Activated CD4-positive, alpha-beta T cell treated with anti-CD3 and anti-CD28 coated beads, Interleukin-2, amount 10 ng/mL, durations not matched to agents 7 days and 5 days (primary cell): ENCODE results near the gene GHDC. TPM values are rescaled to one million over a fixed set of nuclear protein-coding genes. Genes with fewer than 3 reads are reported as not detected.

Experiments used
- CTCF ChIA-PET: fragments of 350-600 bp; sonication (Branson Sonifier 250); formaldehyde crosslinking; loops from one replicate; lab custom pipeline; 2021; ENCODE audit warnings: antibody characterized with exemption; lab: Charles Lee
- POLR2A ChIA-PET: fragments of 350-600 bp; sonication (Branson Sonifier 250); formaldehyde crosslinking; loops from one replicate; lab custom pipeline; 2021; ENCODE audit warnings: antibody characterized with exemption; lab: Charles Lee
- DNase-seq: peaks from one replicate; pipeline ENCODE4 v3.0.0-alpha.2; 2020
- H3K27ac Mint-ChIP-seq: one replicate; pipeline ENCODE4 v1.8.0; 2021; ENCODE audit warnings: mild to moderate bottlenecking, moderate library complexity, mixed read lengths
- H3K27me3 Mint-ChIP-seq: one replicate; pipeline ENCODE4 v1.8.0; 2021; ENCODE audit warnings: mixed read lengths
- H3K36me3 Mint-ChIP-seq: one replicate; pipeline ENCODE4 v1.8.0; 2021; ENCODE audit warnings: low read depth, mixed read lengths
- H3K4me1 Mint-ChIP-seq: one replicate; pipeline ENCODE4 v1.8.0; 2021; ENCODE audit warnings: mixed read lengths
- H3K4me3 Mint-ChIP-seq: one replicate; pipeline ENCODE4 v1.8.0; 2021; ENCODE audit warnings: mild to moderate bottlenecking, moderate library complexity, mixed read lengths
- H3K9me3 Mint-ChIP-seq: one replicate; pipeline ENCODE4 v1.8.0; 2021; ENCODE audit warnings: mixed read lengths
- total RNA-seq, 2 experiments: library from RNA; stranded (reverse); gene quantifications; one replicate each; pipeline ENCODE4 v1.2.3, GENCODE V29; 2021

GHDC gene
- total RNA-seq, 2 experiments from 2014 or later = 15.3 to 15.5 TPM

GRCh38 chr17:42179335-42179734, 15.0 kb downstream of the GHDC start:
- no peak overlapping the region for H3K4me3 Mint-ChIP-seq
- H3K4me1 Mint-ChIP-seq = peaks cover 42% of the 10 kb centered on the region
- POLR2A ChIA-PET = no interaction called here
- H3K36me3 Mint-ChIP-seq = no peaks in the 10 kb centered on the region
- peaks cover 25% of the 10 kb centered on the region for H3K27me3 Mint-ChIP-seq
- CTCF ChIA-PET = interaction anchor here (0.7 to 4.1 kb wide), 10 partner anchors 8 to 227 kb away, joined by 3 to 28 read pairs (median 5); partner anchors contain the start of gene NKIRAS2
- H3K9me3 Mint-ChIP-seq = no peaks in the 10 kb centered on the region
- H3K27ac Mint-ChIP-seq = no peak overlapping the region
- DNase-seq = no peak

GRCh38 chr17:42178817-42179216, 15.5 kb downstream of the GHDC start:
- ChIA-PET CTCF (interaction anchor here (0.7 to 4.1 kb wide), 7 partner anchors 10 to 227 kb away, joined by 3 to 28 read pairs (median 4); partner anchors contain the start of gene NKIRAS2), POLR2A (no interaction called here)
- Mint-ChIP-seq H3K9me3 (no peaks in the 10 kb centered on the region), H3K4me1 (peaks cover 40% of the 10 kb centered on the region), H3K27me3 (peaks cover 25% of the 10 kb centered on the region), H3K4me3 (no peak overlapping the region), H3K27ac (no peak overlapping the region), H3K36me3 (no peaks in the 10 kb centered on the region)
- no peak for DNase-seq

GRCh38 chr17:42177684-42178083, 16.6 kb downstream of the GHDC start:
- no peak overlapping the region for H3K27ac Mint-ChIP-seq
- no peak for DNase-seq
- H3K9me3 Mint-ChIP-seq = no peaks in the 10 kb centered on the region
- no peak overlapping the region for H3K4me3 Mint-ChIP-seq
- H3K36me3 Mint-ChIP-seq = no peaks in the 10 kb centered on the region
- CTCF ChIA-PET = interaction anchor here (1.3 kb wide), 1 partner anchor 11 kb away, joined by 3 read pairs; no protein-coding TSS in a partner anchor
- POLR2A ChIA-PET = no interaction called here
- H3K4me1 Mint-ChIP-seq = peaks cover 29% of the 10 kb centered on the region
- peaks cover 25% of the 10 kb centered on the region for H3K27me3 Mint-ChIP-seq

- Mint-ChIP-seq H3K9me3 (no peaks in the 10 kb centered on the region), H3K36me3 (no peaks in the 10 kb centered on the region), H3K27me3 (peaks cover 2% of the 10 kb centered on the region), H3K4me3 (no peak overlapping the region), H3K27ac (no peak overlapping the region), H3K4me1 (peaks cover 7% of the 10 kb centered on the region)
- CTCF ChIA-PET = interaction anchor here (0.5 kb wide), 1 partner anchor 873 kb away, joined by 5 read pairs; no protein-coding TSS in a partner anchor
- POLR2A ChIA-PET = no interaction called here
- no peak for DNase-seq
Observed at GRCh38 chr17:42174126-42174783, 20.0 kb downstream of the GHDC start.

- Mint-ChIP-seq H3K36me3 (no peaks in the 10 kb centered on the region), H3K27me3 (no peaks in the 10 kb centered on the region), H3K4me1 (peaks cover 2% of the 10 kb centered on the region), H3K27ac (no peak overlapping the region), H3K9me3 (no peaks in the 10 kb centered on the region), H3K4me3 (no peak overlapping the region)
- CTCF ChIA-PET = interaction anchor here (0.6 to 1.4 kb wide), 3 partner anchors 8 to 30 kb away, joined by 4 to 6 read pairs (median 6); partner anchors contain the start of gene KCNH4
- no peak for DNase-seq
- POLR2A ChIA-PET = no interaction called here
Observed at GRCh38 chr17:42171831-42172230, 22.5 kb downstream of the GHDC start.

GRCh38 chr17:42169351-42169750, 24.9 kb downstream of the GHDC start:
- Mint-ChIP-seq H3K4me3 (no peak overlapping the region), H3K27ac (no peak overlapping the region), H3K9me3 (no peaks in the 10 kb centered on the region), H3K4me1 (peaks cover 2% of the 10 kb centered on the region), H3K27me3 (no peaks in the 10 kb centered on the region), H3K36me3 (no peaks in the 10 kb centered on the region)
- POLR2A ChIA-PET = no interaction called here
- CTCF ChIA-PET = interaction anchor here (3.6 kb wide), 1 partner anchor 11 kb away, joined by 28 read pairs; the partner anchor contains the start of gene KCNH4
- DNase-seq = no peak

- Mint-ChIP-seq H3K36me3 (no peaks in the 10 kb centered on the region), H3K4me1 (no peaks in the 10 kb centered on the region), H3K27ac (no peak overlapping the region), H3K4me3 (no peak overlapping the region), H3K27me3 (no peaks in the 10 kb centered on the region), H3K9me3 (no peaks in the 10 kb centered on the region)
- CTCF ChIA-PET = interaction anchor here (0.5 to 3.6 kb wide), 4 partner anchors 13 to 160 kb away, joined by 3 to 28 read pairs (median 3); partner anchors contain the start of gene KCNH4
- no peak for DNase-seq
- POLR2A ChIA-PET = no interaction called here
Observed at GRCh38 chr17:42167807-42168206, 26.5 kb downstream of the GHDC start.

- no peaks in the 10 kb centered on the region for H3K27me3 Mint-ChIP-seq
- no peaks in the 10 kb centered on the region for H3K9me3 Mint-ChIP-seq
- H3K4me1 Mint-ChIP-seq = no peaks in the 10 kb centered on the region
- ChIA-PET POLR2A (no interaction called here), CTCF (interaction anchor here (3.6 kb wide), 1 partner anchor 14 kb away, joined by 28 read pairs; the partner anchor contains the start of gene KCNH4)
- no peaks in the 10 kb centered on the region for H3K36me3 Mint-ChIP-seq
- no peak for DNase-seq
- no peak overlapping the region for H3K27ac Mint-ChIP-seq
- no peak overlapping the region for H3K4me3 Mint-ChIP-seq
Observed at GRCh38 chr17:42166196-42166763, 28.0 kb downstream of the GHDC start.

- Mint-ChIP-seq H3K4me1 (no peaks in the 10 kb centered on the region), H3K4me3 (no peak overlapping the region), H3K27me3 (no peaks in the 10 kb centered on the region), H3K36me3 (no peaks in the 10 kb centered on the region), H3K27ac (no peak overlapping the region), H3K9me3 (no peaks in the 10 kb centered on the region)
- ChIA-PET CTCF (interaction anchor here (0.6 kb wide), 1 partner anchor 372 kb away, joined by 3 read pairs; no protein-coding TSS in a partner anchor), POLR2A (no interaction called here)
- no peak for DNase-seq
Observed at GRCh38 chr17:42165751-42166150, 28.5 kb downstream of the GHDC start.

GRCh38 chr17:42163696-42164407, 30.4 kb downstream of the GHDC start:
- no peaks in the 10 kb centered on the region for H3K27me3 Mint-ChIP-seq
- POLR2A ChIA-PET = no interaction called here
- H3K4me1 Mint-ChIP-seq = no peaks in the 10 kb centered on the region
- no peak overlapping the region for H3K27ac Mint-ChIP-seq
- DNase-seq = no peak
- no peaks in the 10 kb centered on the region for H3K9me3 Mint-ChIP-seq
- no peaks in the 10 kb centered on the region for H3K36me3 Mint-ChIP-seq
- CTCF ChIA-PET = interaction anchor here (0.7 to 1.6 kb wide), 2 partner anchors 25 to 114 kb away, joined by 3 to 4 read pairs; no protein-coding TSS in a partner anchor
- no peak overlapping the region for H3K4me3 Mint-ChIP-seq

GRCh38 chr17:42163113-42163512, 31.2 kb downstream of the GHDC start:
- Mint-ChIP-seq H3K4me3 (no peak overlapping the region), H3K27me3 (no peaks in the 10 kb centered on the region), H3K27ac (no peak overlapping the region), H3K36me3 (no peaks in the 10 kb centered on the region), H3K9me3 (no peaks in the 10 kb centered on the region), H3K4me1 (no peaks in the 10 kb centered on the region)
- ChIA-PET POLR2A (no interaction called here), CTCF (interaction anchor here (0.7 to 1.6 kb wide), 2 partner anchors 25 to 114 kb away, joined by 3 to 4 read pairs; no protein-coding TSS in a partner anchor)
- peak; percentile 41 for DNase-seq

GRCh38 chr17:42160531-42160910, 33.8 kb downstream of the GHDC start:
- peaks cover 2% of the 10 kb centered on the region for H3K9me3 Mint-ChIP-seq
- no peak overlapping the region for H3K4me3 Mint-ChIP-seq
- H3K36me3 Mint-ChIP-seq = peaks cover 3% of the 10 kb centered on the region
- ChIA-PET CTCF (interaction anchor here (1.0 kb wide), 1 partner anchor 33 kb away, joined by 3 read pairs; the partner anchor contains the start of gene GHDC), POLR2A (no interaction called here)
- H3K27ac Mint-ChIP-seq = no peak overlapping the region
- no peaks in the 10 kb centered on the region for H3K27me3 Mint-ChIP-seq
- no peak for DNase-seq
- peaks cover 6% of the 10 kb centered on the region for H3K4me1 Mint-ChIP-seq
